ENCODE data around the gene TMEFF2.

DNA sequence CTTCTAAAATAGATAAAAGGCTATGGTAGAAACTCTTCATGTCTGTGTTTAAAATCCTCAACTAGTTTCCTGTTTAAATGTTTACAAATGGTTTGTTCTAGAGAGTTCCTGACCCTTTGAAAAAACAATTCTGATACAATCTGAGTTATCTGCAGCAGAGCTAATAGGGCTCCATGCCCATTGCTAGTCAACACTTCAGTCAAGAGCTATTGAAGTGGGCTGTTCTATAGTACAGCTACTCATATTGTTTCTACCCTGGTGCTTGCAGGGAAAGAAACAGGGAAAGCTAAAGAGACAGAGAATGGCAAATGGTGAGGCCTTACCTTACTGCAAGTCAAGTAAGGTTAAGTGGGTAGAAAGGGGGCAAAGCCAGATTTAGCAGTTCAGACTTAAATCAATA lies 235.5 kb downstream of the TMEFF2 start:
- TF ChIP-seq, protein P1, sequence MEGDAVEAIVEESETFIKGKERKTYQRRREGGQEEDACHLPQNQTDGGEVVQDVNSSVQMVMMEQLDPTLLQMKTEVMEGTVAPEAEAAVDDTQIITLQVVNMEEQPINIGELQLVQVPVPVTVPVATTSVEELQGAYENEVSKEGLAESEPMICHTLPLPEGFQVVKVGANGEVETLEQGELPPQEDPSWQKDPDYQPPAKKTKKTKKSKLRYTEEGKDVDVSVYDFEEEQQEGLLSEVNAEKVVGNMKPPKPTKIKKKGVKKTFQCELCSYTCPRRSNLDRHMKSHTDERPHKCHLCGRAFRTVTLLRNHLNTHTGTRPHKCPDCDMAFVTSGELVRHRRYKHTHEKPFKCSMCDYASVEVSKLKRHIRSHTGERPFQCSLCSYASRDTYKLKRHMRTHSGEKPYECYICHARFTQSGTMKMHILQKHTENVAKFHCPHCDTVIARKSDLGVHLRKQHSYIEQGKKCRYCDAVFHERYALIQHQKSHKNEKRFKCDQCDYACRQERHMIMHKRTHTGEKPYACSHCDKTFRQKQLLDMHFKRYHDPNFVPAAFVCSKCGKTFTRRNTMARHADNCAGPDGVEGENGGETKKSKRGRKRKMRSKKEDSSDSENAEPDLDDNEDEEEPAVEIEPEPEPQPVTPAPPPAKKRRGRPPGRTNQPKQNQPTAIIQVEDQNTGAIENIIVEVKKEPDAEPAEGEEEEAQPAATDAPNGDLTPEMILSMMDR (IDR thresholded peaks at IDR 0.05 in 4 of 5, conservative IDR thresholded peaks at IDR 0.05 in 1 of 5) = no peak
- no peak for TF ChIP-seq POLR2A (IDR thresholded peaks at IDR 0.05)

All from gastrocnemius medialis (tissue), 4 donors.